HG03354 (cell line): ENCODE data around the gene IRAK4.

Experiments used
- ATAC-seq: cut with Tn5 transposase; IDR thresholded peaks from one replicate; pipeline ENCODE4 v1.9.1; 2021; ENCODE audit warnings: mild to moderate bottlenecking; ENCODE audit not compliant: unreplicated experiment, poor library complexity, severe bottlenecking

IRAK4 gene

DNA sequence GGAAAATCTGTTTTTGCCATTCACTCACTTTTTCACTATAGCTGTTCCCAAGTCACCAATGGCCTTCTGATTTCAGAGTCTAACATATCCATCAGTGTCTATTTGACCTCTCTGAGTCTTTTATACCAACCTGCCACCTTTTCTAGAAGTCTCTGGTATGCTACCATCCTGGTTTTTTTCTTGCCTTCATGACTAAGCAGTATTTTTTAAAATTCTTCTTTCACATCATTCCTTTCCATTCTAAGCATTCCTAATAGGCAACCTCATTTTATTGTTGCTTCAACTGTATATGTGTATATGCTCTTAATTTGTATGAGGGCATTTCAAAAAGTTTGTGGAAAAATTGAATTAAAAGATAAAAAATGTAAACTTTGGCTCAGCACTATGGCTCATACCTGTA lies 5.0 kb downstream of the IRAK4 start:
- ATAC-seq, result no peak

DNA sequence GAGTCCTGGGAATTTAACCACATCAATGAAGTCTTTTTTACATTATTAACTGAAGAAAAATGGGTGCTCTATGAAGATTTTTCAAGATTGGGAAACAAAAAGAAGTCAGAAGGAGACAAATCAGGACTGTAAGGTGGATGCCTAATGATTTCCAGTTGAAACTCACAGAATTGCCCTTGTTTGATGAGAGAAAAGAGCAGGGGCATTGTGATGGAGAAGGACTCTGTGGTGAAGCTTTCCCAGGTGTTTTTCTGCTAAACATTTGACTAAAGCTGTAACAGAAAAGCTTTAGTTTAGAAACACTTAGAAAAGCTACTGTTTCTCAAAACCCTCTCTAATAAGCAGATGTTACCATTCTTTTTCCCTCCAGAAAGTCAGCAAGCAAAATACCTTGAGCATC lies 5.8 kb downstream of the IRAK4 start:
- ATAC-seq, result no peak

DNA sequence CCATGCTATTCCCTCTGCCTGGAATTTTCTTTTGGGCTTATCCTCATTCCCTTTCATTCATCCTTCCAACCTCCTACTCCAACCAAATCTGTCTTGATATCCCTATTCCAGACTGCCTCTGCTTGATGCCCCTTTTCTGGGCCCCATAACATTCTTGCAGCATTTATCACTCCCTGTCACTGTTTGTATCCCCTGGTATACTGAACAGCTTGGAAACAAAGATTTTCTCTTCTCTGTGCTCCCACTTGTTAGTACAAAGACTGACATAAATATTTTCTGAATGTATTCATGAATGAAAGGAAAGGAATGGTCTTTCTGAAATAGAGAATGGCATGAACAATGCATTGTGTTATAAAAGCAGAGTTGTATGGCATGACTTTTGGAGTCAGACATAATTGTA lies 7.5 kb downstream of the IRAK4 start:
- ATAC-seq, result no peak

DNA sequence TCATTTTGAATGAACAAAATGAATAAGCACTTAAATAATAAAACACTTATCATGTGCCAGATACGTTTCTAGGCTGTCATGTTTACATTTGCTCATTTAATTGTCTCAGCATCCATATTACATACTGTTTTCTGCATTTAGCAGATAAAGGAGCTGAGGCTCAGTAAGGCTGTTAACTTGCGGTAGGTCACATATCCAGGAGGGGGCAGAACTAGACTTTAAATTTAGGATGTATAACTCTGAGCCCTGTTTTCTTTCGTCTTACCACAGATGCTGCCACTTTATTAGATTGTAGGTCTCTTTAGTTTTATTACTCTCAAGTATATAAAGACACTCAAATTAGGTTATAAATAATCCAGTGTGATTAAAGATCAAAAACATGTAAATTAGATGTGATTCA lies 17.7 kb downstream of the IRAK4 start:
- ATAC-seq, result peak; percentile 49

GRCh38 chr12:43786899-43787693 lies 28.3 kb downstream of the IRAK4 start:
- no peak for ATAC-seq

DNA sequence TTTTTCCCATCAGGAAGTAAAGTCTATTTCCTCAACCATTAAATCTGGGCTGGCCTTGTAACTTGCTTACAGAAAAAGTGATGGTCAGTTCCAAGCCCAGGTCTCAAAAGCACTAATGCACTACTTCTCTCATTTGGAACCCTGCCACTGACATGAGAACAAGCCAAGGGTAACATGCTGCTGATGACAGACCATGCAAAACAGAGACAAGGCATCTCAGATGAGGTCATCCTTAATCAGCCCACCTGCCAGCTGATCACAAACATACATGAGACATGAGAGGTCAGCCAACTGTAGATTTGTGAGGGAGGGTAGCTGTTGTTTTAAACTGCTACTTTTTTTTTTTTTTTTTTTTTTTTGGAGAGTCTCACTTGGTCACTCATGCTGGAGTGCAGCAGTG lies 31.2 kb downstream of the IRAK4 start:
- peak; percentile 62 for ATAC-seq

- ATAC-seq, result peak; percentile 61
Observed at GRCh38 chr12:43795716-43796280, 37.0 kb downstream of the IRAK4 start.

DNA sequence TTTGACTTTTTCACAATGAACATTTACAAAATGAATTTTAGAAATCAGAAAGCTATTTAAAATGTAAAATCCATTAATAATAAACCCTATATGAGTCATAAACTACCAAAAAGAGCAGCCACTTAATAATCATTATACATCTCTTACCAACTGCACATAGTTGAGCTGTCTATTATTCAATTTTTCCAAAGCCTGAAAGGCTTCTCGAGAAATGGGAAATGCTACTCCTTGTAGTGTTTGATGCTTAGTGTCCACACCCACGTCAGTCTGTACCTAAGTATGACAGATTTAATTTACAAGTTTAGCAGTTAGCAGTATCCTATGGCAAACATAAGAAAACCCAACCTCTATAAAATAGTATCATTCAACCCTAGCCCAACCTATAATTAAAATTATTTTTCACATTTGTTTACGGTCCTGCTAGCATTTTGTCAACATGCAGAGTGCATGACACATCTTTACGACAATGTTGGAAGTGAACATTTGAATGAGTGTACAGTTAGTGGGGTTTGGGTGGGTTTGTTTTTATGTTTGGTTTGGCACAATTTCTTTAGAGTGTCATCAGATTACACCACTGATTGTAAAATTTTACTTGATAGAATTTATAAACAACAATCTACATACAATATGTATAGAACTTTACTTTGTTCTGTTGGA lies 38.9 kb downstream of the IRAK4 start:
- no peak for ATAC-seq

GRCh38 chr12:43805149-43805859 lies 46.6 kb downstream of the IRAK4 start:
- ATAC-seq, result peak; percentile 33

GRCh38 chr12:43805860-43806736 lies 47.3 kb downstream of the IRAK4 start, which contains the start of gene TWF1:
Gene TWF1, minus strand, starts transcription at chr12:43806317. Its CDS starts 72 bp downstream, at chr12:43806245.
- ATAC-seq, result peak; percentile 96

GRCh38 chr12:43806737-43807072 lies 48.0 kb downstream of the IRAK4 start:
- no peak for ATAC-seq

DNA sequence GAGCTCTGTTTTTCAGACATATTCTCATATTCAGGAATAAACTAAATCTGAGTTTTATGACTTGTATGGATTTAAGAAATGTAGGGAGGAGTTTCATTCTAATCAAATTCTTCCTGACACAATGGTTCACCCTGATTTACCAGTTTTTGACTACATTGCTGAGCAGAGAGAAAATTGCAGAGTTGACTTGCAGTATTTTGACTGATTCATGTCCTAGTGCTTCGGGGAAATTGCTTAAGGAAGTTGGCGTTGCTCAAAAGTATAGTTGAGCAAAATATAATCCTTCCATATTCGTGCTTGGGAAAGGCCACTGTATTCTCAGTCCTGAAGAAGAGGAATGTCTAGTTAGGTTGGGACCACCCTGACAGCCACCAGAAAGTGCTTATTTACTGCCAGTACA lies 48.6 kb downstream of the IRAK4 start:
- no peak for ATAC-seq

GRCh38 chr12:43812057-43812456 lies 53.3 kb downstream of the IRAK4 start:
- ATAC-seq, result no peak

DNA sequence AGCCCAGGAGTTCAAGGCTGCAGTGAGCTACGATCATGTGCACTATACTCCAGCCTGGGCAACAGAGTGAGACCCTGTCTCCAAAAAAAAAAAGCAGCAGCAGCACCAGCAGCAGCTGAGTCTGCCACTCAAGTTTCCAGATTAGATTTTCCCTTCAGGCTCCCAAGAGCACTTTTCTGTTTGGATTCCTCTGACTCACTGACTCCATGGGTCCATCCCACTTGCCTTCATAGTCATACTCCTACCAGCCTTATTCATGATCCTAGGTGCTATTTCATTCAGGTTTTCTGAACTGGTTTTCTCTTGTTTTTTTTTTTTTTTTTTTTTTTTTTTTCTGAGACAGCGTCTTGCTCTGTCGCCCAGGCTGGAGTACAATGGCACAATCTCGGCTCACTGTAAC lies 54.2 kb downstream of the IRAK4 start:
- ATAC-seq, result no peak

- no peak for ATAC-seq
Observed at GRCh38 chr12:43815416-43815815, 56.7 kb downstream of the IRAK4 start.

DNA sequence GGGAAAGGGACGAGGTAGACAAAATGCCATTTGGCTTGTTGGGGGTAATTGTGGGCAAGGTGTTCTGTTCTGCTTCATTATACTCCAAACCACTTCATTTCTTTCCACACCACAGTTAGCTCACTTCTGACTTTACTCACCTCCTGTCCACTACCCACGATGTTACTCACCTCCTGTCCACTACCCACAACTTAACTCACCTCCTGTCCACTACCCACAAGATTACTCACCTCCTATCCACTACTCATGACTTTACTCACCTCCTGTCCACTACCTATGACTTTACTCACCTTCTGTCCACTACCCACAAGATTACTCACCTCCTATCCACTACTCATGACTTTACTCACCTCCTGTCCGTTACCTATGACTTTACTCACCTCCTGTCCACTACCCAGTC lies 57.4 kb downstream of the IRAK4 start:
- no peak for ATAC-seq

GRCh38 chr12:43824207-43824775 lies 65.5 kb downstream of the IRAK4 start:
- ATAC-seq, result no peak

DNA sequence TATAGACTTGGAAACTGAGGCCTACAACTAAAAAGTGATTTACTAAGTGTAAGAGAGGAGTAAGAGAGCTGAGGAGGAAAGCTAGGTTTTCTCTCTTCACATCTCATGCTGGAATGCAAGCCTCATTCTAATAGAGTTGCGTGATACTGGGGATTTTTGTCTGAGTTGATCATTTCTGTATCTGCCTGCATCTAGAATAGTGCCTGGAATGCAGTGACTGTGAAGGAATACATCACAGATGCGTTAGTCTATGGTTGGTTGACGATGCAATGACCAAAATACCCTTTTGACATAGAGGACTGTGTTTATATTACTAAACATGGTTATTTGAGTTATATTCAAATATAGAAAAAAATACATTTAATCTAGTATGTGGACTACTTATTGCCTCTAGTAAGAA lies 67.9 kb downstream of the IRAK4 start:
- no peak for ATAC-seq

- ATAC-seq, result no peak
Observed at GRCh38 chr12:43827093-43827492, 68.3 kb downstream of the IRAK4 start.
